Measurements from ENCODE around the gene TRAF4.
A peak's percentile ranks its signal among the peaks of the same experiment; 100 is the strongest.

TRAF4 gene

DNA sequence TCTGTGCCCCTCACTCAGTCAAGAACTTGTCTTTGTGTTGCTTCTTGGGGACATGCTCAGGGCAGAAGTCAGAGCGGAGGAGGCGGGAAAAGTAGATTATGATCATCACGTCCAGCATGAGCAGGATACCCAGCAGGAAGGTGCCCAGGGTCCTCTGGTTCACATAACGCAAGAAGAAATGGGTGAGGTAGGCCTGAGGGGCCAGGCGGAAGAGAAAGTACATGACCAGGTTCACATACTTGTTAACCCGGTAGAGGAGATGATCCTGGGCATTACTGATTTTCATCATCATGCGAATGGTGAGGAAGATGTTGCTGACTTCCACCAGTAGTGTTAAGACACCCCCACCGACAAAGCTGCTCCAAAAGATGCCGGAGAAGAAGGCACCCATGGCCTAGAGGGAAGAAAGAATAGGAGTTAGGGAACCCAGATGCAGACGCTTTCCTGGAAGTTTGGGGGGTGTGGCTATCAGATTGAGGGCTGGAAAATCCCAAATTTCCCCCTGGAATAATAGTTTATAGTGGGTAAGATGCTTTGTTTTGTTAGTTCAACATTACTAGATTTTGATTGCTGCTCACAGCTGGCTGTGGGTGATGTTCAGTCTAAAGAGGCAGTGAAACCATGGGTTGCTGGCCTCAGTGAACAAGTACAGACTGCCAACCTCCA is 19.2 kb upstream of the TRAF4 start:
- TF ChIP-seq, protein P1, sequence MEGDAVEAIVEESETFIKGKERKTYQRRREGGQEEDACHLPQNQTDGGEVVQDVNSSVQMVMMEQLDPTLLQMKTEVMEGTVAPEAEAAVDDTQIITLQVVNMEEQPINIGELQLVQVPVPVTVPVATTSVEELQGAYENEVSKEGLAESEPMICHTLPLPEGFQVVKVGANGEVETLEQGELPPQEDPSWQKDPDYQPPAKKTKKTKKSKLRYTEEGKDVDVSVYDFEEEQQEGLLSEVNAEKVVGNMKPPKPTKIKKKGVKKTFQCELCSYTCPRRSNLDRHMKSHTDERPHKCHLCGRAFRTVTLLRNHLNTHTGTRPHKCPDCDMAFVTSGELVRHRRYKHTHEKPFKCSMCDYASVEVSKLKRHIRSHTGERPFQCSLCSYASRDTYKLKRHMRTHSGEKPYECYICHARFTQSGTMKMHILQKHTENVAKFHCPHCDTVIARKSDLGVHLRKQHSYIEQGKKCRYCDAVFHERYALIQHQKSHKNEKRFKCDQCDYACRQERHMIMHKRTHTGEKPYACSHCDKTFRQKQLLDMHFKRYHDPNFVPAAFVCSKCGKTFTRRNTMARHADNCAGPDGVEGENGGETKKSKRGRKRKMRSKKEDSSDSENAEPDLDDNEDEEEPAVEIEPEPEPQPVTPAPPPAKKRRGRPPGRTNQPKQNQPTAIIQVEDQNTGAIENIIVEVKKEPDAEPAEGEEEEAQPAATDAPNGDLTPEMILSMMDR (IDR thresholded peaks at IDR 0.05): no peak

DNA sequence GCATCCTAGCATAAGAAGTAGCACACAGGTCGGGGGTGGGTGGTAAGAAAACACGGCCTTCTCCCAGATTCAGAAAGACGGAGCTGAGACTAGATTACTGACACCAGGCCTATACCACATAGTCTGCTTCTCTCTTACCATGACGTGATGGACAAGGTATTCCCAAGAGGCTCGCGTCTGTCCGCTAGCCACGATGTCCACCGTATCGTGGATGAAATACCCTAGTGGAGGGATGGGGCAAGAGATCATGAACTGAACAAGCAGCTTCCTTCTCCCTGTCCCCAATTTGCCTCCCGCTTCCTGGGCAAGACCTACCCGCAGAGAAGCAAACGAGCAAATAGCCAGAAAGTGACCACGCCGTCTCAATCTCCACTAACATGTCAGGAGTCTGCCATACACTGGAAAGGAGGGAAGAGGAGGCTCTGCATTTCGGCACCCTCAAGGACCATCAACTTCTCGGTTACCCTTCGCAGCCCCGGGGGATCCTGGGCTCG is 18.6 kb upstream of the TRAF4 start:
- TF ChIP-seq, protein P1 (IDR thresholded peaks at IDR 0.05): no peak; the same call in 1 of the 2 replicates

- TF ChIP-seq, protein P1 (IDR thresholded peaks at IDR 0.05): no peak
Measured at GRCh38 chr17:28725660-28726225, 18.1 kb upstream of the TRAF4 start.

GRCh38 chr17:28726226-28726626 is 17.6 kb upstream of the TRAF4 start, which contains the start of gene TLCD1:
TSS of gene TLCD1 (minus strand) at chr17:28726233. CDS start at chr17:28726097, 136 bp downstream.
- TF ChIP-seq, protein P1 (IDR thresholded peaks at IDR 0.05): no peak

- TF ChIP-seq, protein P1 (IDR thresholded peaks at IDR 0.05): peak; percentile 99
Measured at GRCh38 chr17:28726627-28727491, 17.0 kb upstream of the TRAF4 start.

DNA sequence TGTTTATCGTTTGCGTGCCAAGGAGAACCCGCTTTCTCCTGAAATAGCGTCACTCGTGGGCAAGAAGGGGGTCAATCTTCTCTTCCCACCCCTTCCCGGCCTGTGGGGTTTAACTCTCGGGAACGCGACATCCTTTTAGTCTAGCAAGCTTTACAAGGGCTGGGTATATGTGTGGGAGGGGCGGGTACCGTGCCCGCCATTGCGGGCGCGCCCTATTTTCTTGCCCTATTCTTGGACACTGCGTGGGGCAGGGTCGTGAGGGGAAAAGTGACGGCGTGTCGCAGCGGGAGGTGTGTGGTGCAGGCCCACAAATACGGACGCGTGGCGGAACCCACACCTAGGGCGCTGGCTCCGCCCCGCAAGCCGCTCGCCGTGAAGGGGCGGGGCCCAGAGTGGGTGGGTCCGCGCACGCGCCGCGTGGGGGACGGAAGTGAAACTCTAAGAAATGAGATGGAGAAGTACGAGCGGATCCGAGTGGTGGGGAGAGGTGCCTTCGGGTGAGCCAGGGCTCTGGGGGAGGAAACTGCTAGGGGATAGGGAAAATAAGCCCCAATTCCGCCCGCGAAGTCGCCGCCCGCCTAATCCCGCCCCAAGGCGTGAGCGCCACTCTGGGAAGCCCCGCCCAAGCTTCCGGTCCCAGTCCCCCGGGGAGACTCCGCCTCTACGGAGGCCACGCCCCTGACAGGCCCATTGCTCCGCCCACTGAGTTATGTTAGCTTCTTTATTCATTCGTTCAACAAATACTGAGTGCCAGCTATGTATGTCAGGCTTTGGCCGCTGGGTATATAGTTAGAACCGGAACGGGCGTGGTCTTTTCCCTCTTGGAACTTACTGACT is 15.2 kb upstream of the TRAF4 start, which contains the start of gene NEK8:
TSS of gene NEK8 (plus strand) at position 425 of the 837 bp plus-strand sequence. CDS start at position 451, 26 bp downstream.
- TF ChIP-seq, protein P1 (IDR thresholded peaks at IDR 0.05): no peak

DNA sequence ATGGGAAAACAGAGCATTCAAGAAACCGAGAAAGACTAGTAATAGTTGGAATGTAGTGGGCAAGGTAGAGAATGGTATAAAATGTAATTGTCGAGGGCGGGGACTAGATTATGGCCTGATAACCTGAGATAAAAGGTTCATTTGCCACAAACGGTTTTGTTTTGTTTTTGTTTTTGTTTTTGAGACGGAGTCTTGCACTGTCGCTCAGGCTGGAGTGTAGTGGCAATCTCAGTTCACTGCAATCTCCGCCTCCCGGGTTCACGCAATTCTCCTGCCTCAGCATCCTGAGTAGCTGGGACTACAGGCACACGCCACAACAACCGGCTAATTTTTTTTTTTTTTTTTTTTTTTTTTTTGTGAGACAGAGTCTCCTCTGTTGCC is 13.9 kb upstream of the TRAF4 start:
- TF ChIP-seq, protein P1 (IDR thresholded peaks at IDR 0.05): no peak

Data from LNCAP (cell line).